ENCODE results near the gene NMU.

DNA sequence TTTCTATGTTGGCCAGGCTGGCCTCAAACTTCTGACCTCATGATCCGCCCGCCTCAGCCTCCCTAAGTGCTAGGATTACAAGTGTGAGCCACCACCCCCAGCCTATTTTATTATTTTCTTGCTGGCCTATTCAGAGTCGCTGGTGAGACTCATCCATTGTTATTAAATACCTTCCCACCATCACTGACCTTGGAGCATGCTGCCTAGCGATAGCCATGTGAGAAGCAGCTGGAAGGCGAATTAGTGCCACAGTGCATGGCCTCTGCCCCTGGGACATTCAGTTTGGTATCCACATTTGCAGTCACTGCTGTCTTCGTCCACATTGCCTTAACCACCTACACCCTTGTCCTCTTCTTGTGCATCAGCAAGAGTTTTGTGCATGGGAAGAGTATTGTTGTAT is 32.4 kb upstream of the NMU start:
- TF ChIP-seq CTCF (IDR thresholded peaks at IDR 0.05) (no peak), USF1 (IDR thresholded peaks at IDR 0.05; ENCODE audit: borderline replicate concordance, low read depth) (no peak)
